HEK293T (cell line): ENCODE results near the gene SOX12.

Source experiments
- ARNT ChIP-seq: fragments of 450-650 bp; IDR thresholded peaks from 2 replicates; pipeline ENCODE4 v1.6.1; 2017; ENCODE audit warnings: mild to moderate bottlenecking
- BHLHE40 ChIP-seq: fragments of 450-650 bp; IDR thresholded peaks from 2 replicates; pipeline ENCODE4 v1.6.1; 2016; ENCODE audit warnings: mild to moderate bottlenecking, moderate library complexity, borderline replicate concordance
- CTBP1 ChIP-seq: fragments of 450-650 bp; IDR thresholded peaks from 2 replicates; pipeline ENCODE4 v1.6.1; 2016; ENCODE audit warnings: borderline replicate concordance
- FOXA1 ChIP-seq: fragments of 450-650 bp; IDR thresholded peaks from 2 replicates; pipeline ENCODE4 v1.6.1; 2016; ENCODE audit warnings: mild to moderate bottlenecking
- FOXM1 ChIP-seq: fragments of 450-650 bp; IDR thresholded peaks from 2 replicates; pipeline ENCODE4 v1.6.1; 2017; ENCODE audit warnings: mild to moderate bottlenecking, borderline replicate concordance
- HDGF ChIP-seq: fragments of 450-650 bp; IDR thresholded peaks from 2 replicates; pipeline ENCODE4 v1.6.1; 2017; ENCODE audit warnings: antibody characterized with exemption, borderline replicate concordance
- L3MBTL2 ChIP-seq: fragments of 450-650 bp; conservative IDR thresholded peaks from 2 replicates; pipeline ENCODE4 v1.6.1; 2016; ENCODE audit warnings: mild to moderate bottlenecking
- SP1 ChIP-seq: fragments of 450-650 bp; IDR thresholded peaks from 2 replicates; pipeline ENCODE4 v1.6.1; 2017
- SUZ12 ChIP-seq: fragments of 450-650 bp; IDR thresholded peaks from 2 replicates; pipeline ENCODE4 v1.6.1; 2016; ENCODE audit warnings: mild to moderate bottlenecking
- TARDBP ChIP-seq: fragments of 450-650 bp; IDR thresholded peaks from 2 replicates; pipeline ENCODE4 v1.6.1; 2016
- TF ChIP-seq, protein P1 (sequence below): fragments of 450-650 bp; IDR thresholded peaks from 2 replicates; pipeline ENCODE4 v1.6.1; 2016

DNA sequence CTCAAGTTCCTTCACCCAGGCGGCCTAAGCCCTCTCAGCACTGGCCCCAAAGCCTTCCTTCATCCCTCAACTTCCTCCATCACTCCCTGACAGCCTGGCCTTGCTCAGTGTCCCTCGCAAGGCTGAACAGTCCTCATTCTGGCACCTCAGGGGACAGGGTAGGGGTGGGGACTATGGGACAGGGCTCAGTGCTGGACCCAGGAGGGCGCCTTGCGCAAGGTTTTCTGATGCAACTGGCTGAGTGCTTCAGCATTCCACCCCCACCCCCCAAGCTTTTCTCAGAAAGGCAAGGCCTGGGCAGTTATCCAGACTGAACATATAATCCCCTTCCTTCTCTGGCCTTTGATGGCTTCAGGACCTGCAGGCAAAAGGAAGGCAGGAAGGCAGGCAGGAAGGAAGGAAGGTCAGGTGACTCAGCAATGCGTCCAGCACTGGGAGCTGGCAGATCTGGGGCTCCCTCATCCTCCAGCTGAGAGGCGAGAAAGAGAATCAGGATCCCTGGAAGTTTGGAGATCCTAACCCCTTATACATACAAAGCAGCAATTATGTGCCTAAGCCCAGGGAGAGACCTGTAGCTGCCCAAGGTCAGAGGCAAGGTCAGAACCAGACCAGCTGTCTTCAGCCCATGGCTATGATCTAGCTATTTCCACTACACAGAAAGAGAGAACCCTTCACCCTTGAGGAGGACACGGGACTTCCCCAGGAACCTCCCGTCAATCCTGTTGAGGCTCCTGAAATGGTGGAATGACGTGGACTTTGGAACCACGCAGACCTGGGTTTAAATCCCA lies 46.6 kb downstream of the SOX12 start:
- TF ChIP-seq ARNT (no peak), FOXA1 (no peak), FOXM1 (no peak), BHLHE40 (no peak), SP1 (no peak), L3MBTL2 (no peak), HDGF (no peak), TARDBP (no peak), CTBP1 (no peak), SUZ12 (no peak)
- TF ChIP-seq, protein P1, sequence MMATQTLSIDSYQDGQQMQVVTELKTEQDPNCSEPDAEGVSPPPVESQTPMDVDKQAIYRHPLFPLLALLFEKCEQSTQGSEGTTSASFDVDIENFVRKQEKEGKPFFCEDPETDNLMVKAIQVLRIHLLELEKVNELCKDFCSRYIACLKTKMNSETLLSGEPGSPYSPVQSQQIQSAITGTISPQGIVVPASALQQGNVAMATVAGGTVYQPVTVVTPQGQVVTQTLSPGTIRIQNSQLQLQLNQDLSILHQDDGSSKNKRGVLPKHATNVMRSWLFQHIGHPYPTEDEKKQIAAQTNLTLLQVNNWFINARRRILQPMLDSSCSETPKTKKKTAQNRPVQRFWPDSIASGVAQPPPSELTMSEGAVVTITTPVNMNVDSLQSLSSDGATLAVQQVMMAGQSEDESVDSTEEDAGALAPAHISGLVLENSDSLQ: no peak
